H1 (cell line): ENCODE measurements around the gene FARS2. TPM values are rescaled to one million over a fixed set of nuclear protein-coding genes. Genes with fewer than 3 reads are reported as not detected.

ENCODE experiments used
- PHF8 ChIP-seq: fragments of 200-600 bp; sonication (generic); conservative IDR thresholded peaks from 2 replicates; pipeline ENCODE4 v1.7.1; 2012; ENCODE audit warnings: low read depth, mild to moderate bottlenecking, inconsistent platforms, low read length, moderate library complexity
- polyA plus RNA-seq, 7 experiments: library from polyadenylated mRNA; depleted of rRNA in 3 of 7; stranded (reverse) in 5 of 7; unstranded in 2 of 7; fragments of >200 nt in 5 of 7; fragments of 200-250 nt in 2 of 7; gene quantifications; 1 replicate in 5 of 7; 2 replicates in 1 of 7; 4 replicates in 1 of 7; pipeline versions ENCODE4 v1.2.1 to v1.2.3, GENCODE V29; 2011 to 2013; ENCODE audit warnings: missing spikeins in 2 of 7, mixed read lengths in 2 of 7
- total RNA-seq: library from RNA; stranded (reverse); fragmentation: NEBNext Ultra II Directional; extraction: Animal tissue kit (Norgen Biotek cat#: 25700); gene quantifications from 2 replicates; pipeline ENCODE4 v1.2.1, GENCODE V29; 2021

Gene FARS2
- total and polyA plus RNA-seq, 2 of the 8 experiments (the other 6 are each of a cell fraction or from before 2014, with no cell fraction given) = 11.7 to 14.4 TPM

DNA sequence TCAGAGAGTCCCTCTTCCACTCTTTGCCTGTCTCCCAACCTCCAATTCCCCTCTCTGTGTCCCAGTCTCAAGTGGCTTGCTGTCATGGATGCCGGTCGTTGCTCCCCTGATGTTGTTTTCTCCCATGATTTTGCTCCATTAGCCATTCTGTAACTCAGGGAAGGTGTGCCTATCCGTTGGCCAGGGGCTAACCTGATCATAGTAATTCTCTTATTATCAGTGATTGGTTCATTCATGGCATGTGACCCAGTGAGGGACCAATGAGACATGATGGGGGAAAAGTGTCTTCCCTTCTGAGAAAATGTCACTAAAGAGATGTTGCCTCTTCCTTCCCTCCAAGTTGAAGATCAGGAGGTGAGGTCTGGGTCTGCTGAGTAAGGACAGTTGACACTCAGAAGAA is 214.5 kb downstream of the FARS2 start (continued):
- TF ChIP-seq PHF8 = no peak
